CD4-positive, alpha-beta T cell treated with Interleukin-2 at 100 ng/mL for 4 hours (primary cell): ENCODE data around the gene MORF4L2.
A peak's percentile ranks its signal among the peaks of the same experiment; 100 is the strongest.

Experiments
- DNase-seq: peaks from one replicate; pipeline ENCODE4 v3.0.0-alpha.2; 2020; ENCODE audit warnings: low spot score

The MORF4L2 gene

DNA sequence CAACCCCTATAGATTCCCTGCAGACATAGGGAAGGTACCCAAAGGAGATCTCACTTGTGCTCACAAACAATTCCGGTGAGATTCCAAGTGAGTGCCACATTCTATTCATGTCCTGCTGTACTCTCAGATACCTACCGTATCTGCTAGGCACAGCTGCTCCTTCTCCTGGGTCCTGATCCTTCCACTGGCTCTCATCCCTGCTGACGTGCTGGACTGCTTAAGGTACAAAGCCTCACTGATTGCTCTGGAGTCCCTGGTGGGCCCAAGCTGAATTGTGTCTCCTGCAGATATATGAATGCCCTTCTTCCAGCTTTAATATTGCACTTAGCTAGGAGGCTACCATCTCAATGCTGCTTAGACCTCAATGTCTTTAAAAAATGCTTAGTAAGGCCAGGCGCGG, 55.4 kb downstream of the MORF4L2 start:
- no peak for DNase-seq

GRCh38 chrX:103630171-103630511, 56.4 kb downstream of the MORF4L2 start:
- DNase-seq = no peak

GRCh38 chrX:103629318-103630170, 57.0 kb downstream of the MORF4L2 start:
- peak; percentile 0 for DNase-seq

DNA sequence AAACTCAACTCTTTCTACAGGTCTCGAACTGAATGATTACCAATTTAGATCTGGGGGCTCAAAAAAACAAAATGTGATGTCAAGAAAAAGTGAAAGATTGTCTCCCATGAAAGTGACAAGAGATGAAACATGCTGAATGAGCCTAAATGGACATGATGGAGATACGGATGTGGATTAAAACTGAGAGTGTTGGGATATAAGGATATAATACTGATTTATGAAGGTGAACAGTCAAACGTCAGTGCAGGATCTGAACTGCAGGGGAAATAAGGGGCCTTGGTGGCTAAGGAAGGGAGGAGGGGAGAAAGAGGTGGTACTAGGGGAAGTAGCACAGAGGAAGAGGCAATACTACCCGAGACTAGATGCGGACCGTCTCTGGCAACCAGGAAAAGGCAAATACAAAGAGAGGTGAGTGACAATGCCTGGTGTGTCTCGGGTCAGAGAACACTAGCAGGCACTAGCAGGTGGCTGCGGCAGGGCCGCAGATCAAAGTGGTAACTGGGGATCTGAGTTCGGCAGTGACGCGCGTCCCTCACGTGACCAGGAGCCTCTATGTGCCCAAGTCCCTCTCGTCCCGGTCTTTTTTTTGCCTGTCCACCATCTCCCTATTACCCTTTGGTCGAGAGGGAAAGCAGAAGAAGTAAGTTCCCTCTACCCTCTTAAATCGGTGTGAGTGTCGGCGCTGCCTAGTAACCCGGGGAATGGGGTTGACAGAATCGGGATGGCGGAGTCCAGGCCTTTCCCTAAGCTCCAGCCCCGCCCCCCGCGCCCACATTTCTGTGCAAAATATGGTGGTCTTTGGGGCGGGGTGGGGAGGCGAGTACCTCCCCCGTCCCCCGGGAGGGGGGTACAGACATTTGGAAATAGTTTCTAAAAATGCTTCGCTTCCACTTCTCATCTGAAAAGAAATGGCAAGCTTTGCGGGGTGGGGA, 57.8 kb downstream of the MORF4L2 start, which contains the start of gene TCEAL1:
TSS of gene TCEAL1 (plus strand) at position 590 of the 932 bp plus-strand sequence. CDS start 942 bp downstream, outside the sequence.
- DNase-seq = peak; percentile 29

DNA sequence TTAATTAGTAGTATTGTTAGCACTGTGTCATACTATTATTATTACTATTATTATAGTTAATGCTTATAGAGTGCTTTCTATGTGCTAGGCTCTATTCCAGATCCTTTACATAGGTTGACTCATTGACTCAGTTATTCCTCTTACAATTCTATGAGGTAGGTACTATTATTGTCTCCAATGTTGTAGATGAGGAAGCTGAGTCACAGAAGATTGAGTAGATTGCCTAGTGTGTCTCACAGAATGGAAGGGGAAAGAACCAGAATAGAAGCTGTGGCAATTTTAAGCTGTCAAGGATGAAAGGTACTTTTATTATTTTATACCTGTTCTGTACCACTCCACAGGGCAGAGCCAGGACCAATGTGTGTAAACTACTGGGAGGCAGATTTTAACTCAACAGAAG, 59.6 kb downstream of the MORF4L2 start:
- no peak for DNase-seq
